Keratinocyte (primary cell): ENCODE measurements around the gene FGD2. TPM values are rescaled to one million over a fixed set of nuclear protein-coding genes. Genes with fewer than 3 reads are reported as not detected.

Experiments used
- DNase-seq: peaks from one replicate; pipeline ENCODE4 v3.0.0-alpha.2; 2011; ENCODE audit warnings: low read depth, missing footprints, low spot score
- FAIRE-seq: peaks from 2 replicates; lab custom pipeline; 2011; peaks lifted over from hg19 to GRCh38; lab: Jason Lieb, UNC
- H2AFZ ChIP-seq: 2 replicates; pipeline ENCODE4 v1.6.0; 2012; ENCODE audit warnings: low read length, control low read depth, inconsistent platforms; ENCODE audit not compliant: control insufficient read depth
- H3K27ac ChIP-seq: 2 replicates; pipeline ENCODE4 v1.5.1; 2011; ENCODE audit warnings: low read length; ENCODE audit not compliant: control insufficient read depth, insufficient read depth
- H3K27me3 ChIP-seq: 3 replicates; pipeline ENCODE4 v1.6.0; 2011; ENCODE audit warnings: low read length; ENCODE audit not compliant: control insufficient read depth, insufficient read depth; ENCODE audit errors: extremely low read depth
- H3K36me3 ChIP-seq, 2 experiments: 2 replicates in 1 of 2; 3 replicates in 1 of 2; pipeline ENCODE4 v1.5.1; 2011; ENCODE audit warnings: low read length in 2 of 2, mild to moderate bottlenecking in 1 of 2; ENCODE audit not compliant: control insufficient read depth in 2 of 2, insufficient read depth in 2 of 2; ENCODE audit errors: extremely low read depth in 1 of 2
- H3K4me1 ChIP-seq: 3 replicates; pipeline ENCODE4 v1.5.1; 2011; ENCODE audit warnings: low read length; ENCODE audit not compliant: control insufficient read depth, insufficient read depth; ENCODE audit errors: extremely low read depth
- H3K4me2 ChIP-seq: 3 replicates; pipeline ENCODE4 v1.6.0; 2011; ENCODE audit warnings: low read depth, low read length; ENCODE audit not compliant: control insufficient read depth, insufficient read depth; ENCODE audit errors: extremely low read depth
- H3K4me3 ChIP-seq, 3 experiments: fragments of 200-600 bp in 1 of 3; sonication (generic) in 1 of 3; 2 replicates in 2 of 3; 3 replicates in 1 of 3; pipeline ENCODE4 v1.5.1; 2011 to 2016; ENCODE audit warnings: low read length in 3 of 3, mild to moderate bottlenecking in 3 of 3, control low read depth in 2 of 3, inconsistent platforms in 1 of 3, low read depth in 1 of 3, mixed read lengths in 1 of 3, mixed run types in 1 of 3, moderate library complexity in 1 of 3; ENCODE audit not compliant: control insufficient read depth in 2 of 3, insufficient read depth in 2 of 3; ENCODE audit errors: extremely low read depth in 1 of 3
- H3K79me2 ChIP-seq: 2 replicates; pipeline ENCODE4 v1.6.0; 2012; ENCODE audit warnings: low read length; ENCODE audit not compliant: control insufficient read depth, insufficient read depth
- H3K9ac ChIP-seq: 3 replicates; pipeline ENCODE4 v1.6.0; 2011; ENCODE audit warnings: low read length; ENCODE audit not compliant: control insufficient read depth, insufficient read depth; ENCODE audit errors: extremely low read depth
- H3K9me1 ChIP-seq: 3 replicates; pipeline ENCODE4 v1.6.0; 2011; ENCODE audit warnings: low read length; ENCODE audit not compliant: control insufficient read depth, insufficient read depth; ENCODE audit errors: extremely low read depth
- H3K9me3 ChIP-seq: 2 replicates; pipeline ENCODE4 v1.5.1; 2012; ENCODE audit warnings: low read depth, low read length; ENCODE audit not compliant: control insufficient read depth
- H4K20me1 ChIP-seq: 3 replicates; pipeline ENCODE4 v1.6.0; 2011; ENCODE audit warnings: low read length; ENCODE audit not compliant: control insufficient read depth, insufficient read depth; ENCODE audit errors: extremely low read depth
- EZH2 ChIP-seq: IDR thresholded peaks from one replicate; pipeline ENCODE4 v1.6.1; 2012; ENCODE audit warnings: inconsistent platforms, mild to moderate bottlenecking, low read length, moderate library complexity
- dilution Hi-C: fragments of 300-500 bp; cut with MboI; formaldehyde crosslinking; loops from one replicate; pipeline ENCODE4 v1.7.0; 2020; ENCODE audit warnings: low sequenced_read_pairs; ENCODE audit not compliant: extremely low pct_ligation_motif_present
- polyA plus RNA-seq, 5 experiments: library from polyadenylated mRNA; depleted of rRNA in 3 of 5; stranded (reverse) in 3 of 5; stranded (forward) in 1 of 5; unstranded in 1 of 5; fragments of >200 nt; gene quantifications; 1 replicate in 1 of 5; 2 replicates in 3 of 5; 3 replicates in 1 of 5; pipeline versions ENCODE4 v1.2.1 to v1.2.3, GENCODE V29; 2011 to 2012; ENCODE audit warnings: missing spikeins in 2 of 5, low read depth in 1 of 5, low replicate concordance in 1 of 5
- TF ChIP-seq, protein P1 (sequence below), 3 experiments: IDR thresholded peaks in 1 of 3; conservative IDR thresholded peaks in 1 of 3; optimal IDR thresholded peaks in 1 of 3; 2 replicates in 2 of 3; 3 replicates in 1 of 3; pipeline versions ENCODE3 to v1.5.1; 2011; ENCODE audit warnings: low read length in 3 of 3, mild to moderate bottlenecking in 3 of 3, moderate library complexity in 2 of 3, control low read depth in 1 of 3, inconsistent platforms in 1 of 3; ENCODE audit not compliant: insufficient read depth in 2 of 3; ENCODE audit errors: extremely low read depth in 1 of 3

FGD2 gene
- polyA plus RNA-seq, 1 donor (not counting 4 experiments of a cell fraction or from before 2014, with no cell fraction given): 0.03 TPM

DNA sequence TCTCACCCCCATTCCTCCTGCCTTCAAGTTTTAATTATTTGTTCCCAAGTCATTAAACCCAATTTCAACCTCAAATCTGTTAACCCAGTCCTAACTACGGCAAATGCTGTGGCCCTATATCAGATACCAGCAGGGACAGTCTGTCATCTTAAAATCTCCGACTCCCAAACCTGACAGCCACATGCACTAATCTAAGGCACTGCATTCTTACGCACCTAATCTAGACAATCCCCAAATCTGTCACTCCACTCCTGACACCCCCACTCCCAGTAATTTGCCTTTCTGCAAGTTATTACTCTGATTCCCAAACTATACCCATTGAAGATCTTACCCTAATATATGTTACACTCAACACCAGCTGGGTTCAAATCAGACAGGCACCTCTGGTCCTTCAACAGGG, 21.9 kb upstream of the FGD2 start:
- Histone ChIP-seq H3K4me3 (no peak overlapping the region), H3K79me2 (peaks cover 60% of the 10 kb centered on the region), H3K36me3 (peaks cover 0 to 10% of the 10 kb centered on the region in 2 experiments), H3K4me1 (peaks cover 18% of the 10 kb centered on the region), H3K4me2 (no peak overlapping the region), H2AFZ (no peak overlapping the region), H3K9ac (no peak overlapping the region), H3K27me3 (no peaks in the 10 kb centered on the region), H3K9me1 (no peaks in the 10 kb centered on the region), H3K9me3 (no peaks in the 10 kb centered on the region), H3K27ac (no peak overlapping the region), H4K20me1 (peaks cover 25% of the 10 kb centered on the region)
- TF ChIP-seq, protein P1, sequence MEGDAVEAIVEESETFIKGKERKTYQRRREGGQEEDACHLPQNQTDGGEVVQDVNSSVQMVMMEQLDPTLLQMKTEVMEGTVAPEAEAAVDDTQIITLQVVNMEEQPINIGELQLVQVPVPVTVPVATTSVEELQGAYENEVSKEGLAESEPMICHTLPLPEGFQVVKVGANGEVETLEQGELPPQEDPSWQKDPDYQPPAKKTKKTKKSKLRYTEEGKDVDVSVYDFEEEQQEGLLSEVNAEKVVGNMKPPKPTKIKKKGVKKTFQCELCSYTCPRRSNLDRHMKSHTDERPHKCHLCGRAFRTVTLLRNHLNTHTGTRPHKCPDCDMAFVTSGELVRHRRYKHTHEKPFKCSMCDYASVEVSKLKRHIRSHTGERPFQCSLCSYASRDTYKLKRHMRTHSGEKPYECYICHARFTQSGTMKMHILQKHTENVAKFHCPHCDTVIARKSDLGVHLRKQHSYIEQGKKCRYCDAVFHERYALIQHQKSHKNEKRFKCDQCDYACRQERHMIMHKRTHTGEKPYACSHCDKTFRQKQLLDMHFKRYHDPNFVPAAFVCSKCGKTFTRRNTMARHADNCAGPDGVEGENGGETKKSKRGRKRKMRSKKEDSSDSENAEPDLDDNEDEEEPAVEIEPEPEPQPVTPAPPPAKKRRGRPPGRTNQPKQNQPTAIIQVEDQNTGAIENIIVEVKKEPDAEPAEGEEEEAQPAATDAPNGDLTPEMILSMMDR (optimal IDR thresholded peaks at IDR 0.05 in 1 of 3, IDR thresholded peaks at IDR 0.05 in 1 of 3, conservative IDR thresholded peaks at IDR 0.05 in 1 of 3; ENCODE audit: extremely low read depth in 1 of 3, insufficient read depth in 2 of 3, low read length in 3 of 3): no peak
- TF ChIP-seq EZH2: no peak
- dilution Hi-C loops: no loop called here
- no peak for DNase-seq
- no peak for FAIRE-seq

DNA sequence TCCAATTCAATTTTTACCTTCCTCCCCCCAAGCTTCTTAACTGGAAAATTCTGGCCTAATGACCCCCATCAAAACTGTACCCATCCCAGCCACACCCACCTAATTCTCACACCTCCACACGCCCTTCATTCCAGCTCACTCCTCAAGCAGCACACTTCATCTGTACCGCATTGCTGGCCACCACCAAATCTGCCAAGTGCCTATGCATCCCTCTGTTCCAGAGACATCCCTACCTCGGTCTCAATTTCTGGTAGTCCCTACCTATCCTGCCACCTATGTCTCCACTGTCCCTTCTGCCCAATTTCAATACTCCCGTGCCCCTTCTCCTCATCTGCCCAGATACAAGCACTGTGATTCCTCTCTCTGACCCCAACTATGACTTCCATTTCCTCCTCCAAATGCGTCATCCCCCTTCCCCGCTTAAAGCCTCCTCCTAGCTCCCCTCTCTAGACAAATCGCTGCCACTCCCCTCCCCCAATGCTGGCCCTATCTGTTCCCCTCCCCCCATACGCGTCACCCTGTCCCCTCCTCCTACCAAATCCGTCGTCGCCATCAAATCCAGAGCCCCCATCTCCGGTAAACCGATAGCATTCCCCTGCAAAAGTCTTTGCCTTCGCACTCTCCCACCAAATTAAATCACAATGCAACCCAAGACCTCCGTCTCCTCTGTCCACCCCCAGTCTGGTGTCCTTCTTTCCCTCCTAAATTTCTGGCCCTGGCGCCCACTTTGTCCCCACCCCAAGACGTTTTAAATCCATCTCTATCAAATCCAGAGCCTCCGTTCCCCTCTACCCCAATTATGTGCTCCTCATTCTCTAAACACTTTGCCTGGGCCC, 20.7 kb upstream of the FGD2 start:
- Histone ChIP-seq H3K4me2 (peak overlapping the region; percentile 78), H4K20me1 (peaks cover 22% of the 10 kb centered on the region), H3K36me3 (peaks cover 0 to 10% of the 10 kb centered on the region in 2 experiments), H3K4me1 (peaks cover 18% of the 10 kb centered on the region), H3K9ac (peak overlapping the region; percentile 82), H3K27me3 (peaks cover 3% of the 10 kb centered on the region), H3K9me3 (no peaks in the 10 kb centered on the region), H3K27ac (peak overlapping the region; percentile 34), H2AFZ (no peak overlapping the region), H3K9me1 (no peaks in the 10 kb centered on the region), H3K4me3 (peak overlapping the region; percentile 73 to 99 (median 81)), H3K79me2 (peaks cover 56% of the 10 kb centered on the region)
- FAIRE-seq (no peak), DNase-seq (no peak)
- TF ChIP-seq, protein P1 (optimal IDR thresholded peaks at IDR 0.05 in 1 of 3, IDR thresholded peaks at IDR 0.05 in 1 of 3, conservative IDR thresholded peaks at IDR 0.05 in 1 of 3; ENCODE audit: extremely low read depth in 1 of 3, insufficient read depth in 2 of 3, low read length in 3 of 3): no peak
- TF ChIP-seq EZH2: no peak
- dilution Hi-C loops: no loop called here
